Measurements from ENCODE around the gene OR8J1.

- TF ChIP-seq, protein P1, sequence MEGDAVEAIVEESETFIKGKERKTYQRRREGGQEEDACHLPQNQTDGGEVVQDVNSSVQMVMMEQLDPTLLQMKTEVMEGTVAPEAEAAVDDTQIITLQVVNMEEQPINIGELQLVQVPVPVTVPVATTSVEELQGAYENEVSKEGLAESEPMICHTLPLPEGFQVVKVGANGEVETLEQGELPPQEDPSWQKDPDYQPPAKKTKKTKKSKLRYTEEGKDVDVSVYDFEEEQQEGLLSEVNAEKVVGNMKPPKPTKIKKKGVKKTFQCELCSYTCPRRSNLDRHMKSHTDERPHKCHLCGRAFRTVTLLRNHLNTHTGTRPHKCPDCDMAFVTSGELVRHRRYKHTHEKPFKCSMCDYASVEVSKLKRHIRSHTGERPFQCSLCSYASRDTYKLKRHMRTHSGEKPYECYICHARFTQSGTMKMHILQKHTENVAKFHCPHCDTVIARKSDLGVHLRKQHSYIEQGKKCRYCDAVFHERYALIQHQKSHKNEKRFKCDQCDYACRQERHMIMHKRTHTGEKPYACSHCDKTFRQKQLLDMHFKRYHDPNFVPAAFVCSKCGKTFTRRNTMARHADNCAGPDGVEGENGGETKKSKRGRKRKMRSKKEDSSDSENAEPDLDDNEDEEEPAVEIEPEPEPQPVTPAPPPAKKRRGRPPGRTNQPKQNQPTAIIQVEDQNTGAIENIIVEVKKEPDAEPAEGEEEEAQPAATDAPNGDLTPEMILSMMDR (IDR thresholded peaks at IDR 0.05): no peak
- TF ChIP-seq POLR2A (IDR thresholded peaks at IDR 0.05): no peak
Measured at GRCh38 chr11:56410801-56411200, 56.7 kb downstream of the OR8J1 start.

Data from lower leg skin (tissue), 3 donors.